ENCODE data around the gene ABCE1. TPM values are rescaled to one million over a fixed set of nuclear protein-coding genes. Genes with fewer than 3 reads are reported as not detected.

ABCE1 gene
- total RNA-seq, 1 donor from 2014 or later = 97.6 TPM

DNA sequence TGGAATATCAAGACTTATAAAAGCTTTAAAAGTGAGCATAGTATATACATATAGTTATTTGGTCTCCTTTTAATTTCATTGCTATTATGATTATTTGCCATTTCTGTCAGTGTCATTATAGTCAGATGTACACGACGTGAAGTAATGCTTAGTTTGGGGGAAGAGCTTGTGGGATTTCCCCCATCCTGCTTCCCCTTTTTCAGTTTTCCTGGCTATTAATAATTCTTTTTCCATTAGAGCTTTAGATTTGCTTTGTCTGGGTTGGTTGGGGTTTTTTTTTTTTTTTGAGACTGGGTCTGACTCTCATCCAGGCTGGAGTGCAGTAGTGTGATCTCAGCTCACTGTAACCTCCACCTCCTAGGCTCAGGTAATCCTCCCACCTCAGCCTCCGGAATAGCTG lies 5.4 kb downstream of the ABCE1 start:
- Histone ChIP-seq H3K4me3 (ENCODE audit: low read depth, low read length) (no peak overlapping the region), H3K36me3 (ENCODE audit: control insufficient read depth, insufficient read depth, low read length) (no peaks in the 10 kb centered on the region), H3K27me3 (ENCODE audit: control insufficient read depth, insufficient read depth, low read length) (no peaks in the 10 kb centered on the region)
- TF ChIP-seq, protein P1, sequence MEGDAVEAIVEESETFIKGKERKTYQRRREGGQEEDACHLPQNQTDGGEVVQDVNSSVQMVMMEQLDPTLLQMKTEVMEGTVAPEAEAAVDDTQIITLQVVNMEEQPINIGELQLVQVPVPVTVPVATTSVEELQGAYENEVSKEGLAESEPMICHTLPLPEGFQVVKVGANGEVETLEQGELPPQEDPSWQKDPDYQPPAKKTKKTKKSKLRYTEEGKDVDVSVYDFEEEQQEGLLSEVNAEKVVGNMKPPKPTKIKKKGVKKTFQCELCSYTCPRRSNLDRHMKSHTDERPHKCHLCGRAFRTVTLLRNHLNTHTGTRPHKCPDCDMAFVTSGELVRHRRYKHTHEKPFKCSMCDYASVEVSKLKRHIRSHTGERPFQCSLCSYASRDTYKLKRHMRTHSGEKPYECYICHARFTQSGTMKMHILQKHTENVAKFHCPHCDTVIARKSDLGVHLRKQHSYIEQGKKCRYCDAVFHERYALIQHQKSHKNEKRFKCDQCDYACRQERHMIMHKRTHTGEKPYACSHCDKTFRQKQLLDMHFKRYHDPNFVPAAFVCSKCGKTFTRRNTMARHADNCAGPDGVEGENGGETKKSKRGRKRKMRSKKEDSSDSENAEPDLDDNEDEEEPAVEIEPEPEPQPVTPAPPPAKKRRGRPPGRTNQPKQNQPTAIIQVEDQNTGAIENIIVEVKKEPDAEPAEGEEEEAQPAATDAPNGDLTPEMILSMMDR (IDR thresholded peaks at IDR 0.05; ENCODE audit: insufficient read depth, low read length, poor library complexity, severe bottlenecking) = no peak
- no peak for DNase-seq (ENCODE audit: low read depth)

DNA sequence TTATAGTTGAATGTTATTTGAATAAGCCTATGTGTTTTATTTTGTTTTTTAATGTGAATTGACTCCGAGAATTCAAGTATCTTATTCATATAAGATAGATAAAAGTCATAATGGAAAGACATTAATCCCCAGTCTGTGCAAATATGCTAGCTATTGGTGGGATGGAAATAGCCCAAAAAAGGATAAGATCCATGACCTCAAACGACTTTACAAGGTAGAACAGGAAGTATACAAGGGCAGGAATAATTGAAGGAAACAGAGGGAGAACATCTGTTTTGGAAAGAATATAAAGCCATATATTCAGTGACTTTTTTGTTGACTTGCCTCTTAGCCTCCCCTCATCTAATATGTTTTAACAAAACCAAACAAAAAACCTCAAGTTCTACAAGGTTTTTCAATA lies 9.0 kb downstream of the ABCE1 start:
- H3K27me3 ChIP-seq (ENCODE audit: control insufficient read depth, insufficient read depth, low read length) = no peaks in the 10 kb centered on the region
- no peak overlapping the region for H3K4me3 ChIP-seq (ENCODE audit: low read depth, low read length)
- DNase-seq (ENCODE audit: low read depth) = no peak
- TF ChIP-seq, protein P1 (IDR thresholded peaks at IDR 0.05; ENCODE audit: insufficient read depth, low read length, poor library complexity, severe bottlenecking) = no peak
- H3K36me3 ChIP-seq (ENCODE audit: control insufficient read depth, insufficient read depth, low read length) = no peaks in the 10 kb centered on the region

- no peaks in the 10 kb centered on the region for H3K27me3 ChIP-seq (ENCODE audit: control insufficient read depth, insufficient read depth, low read length)
- TF ChIP-seq, protein P1 (IDR thresholded peaks at IDR 0.05; ENCODE audit: insufficient read depth, low read length, poor library complexity, severe bottlenecking) = no peak
- H3K36me3 ChIP-seq (ENCODE audit: control insufficient read depth, insufficient read depth, low read length) = no peaks in the 10 kb centered on the region
- no peak overlapping the region for H3K4me3 ChIP-seq (ENCODE audit: low read depth, low read length)
- DNase-seq (ENCODE audit: low read depth) = no peak
Measured at GRCh38 chr4:145108128-145108527, 10.0 kb downstream of the ABCE1 start.

DNA sequence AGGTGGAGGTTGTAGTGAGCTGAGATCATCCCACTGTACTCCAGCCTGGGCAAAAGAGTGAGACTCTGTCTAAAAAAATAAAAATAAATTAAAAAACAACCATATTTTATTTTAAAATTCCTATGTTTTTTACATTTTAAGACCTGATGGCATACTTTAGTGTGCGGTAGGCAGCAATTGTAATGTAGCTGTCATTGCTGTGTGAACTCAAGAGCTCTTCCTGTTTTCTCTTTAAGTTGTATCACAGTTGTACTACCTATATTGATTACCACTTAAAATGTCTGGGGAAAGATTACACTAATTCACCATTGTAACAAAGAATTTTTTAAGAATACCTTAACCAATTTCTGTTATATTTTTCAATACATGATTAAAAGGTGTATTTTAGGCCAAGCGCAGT lies 27.3 kb downstream of the ABCE1 start:
- no peak for DNase-seq (ENCODE audit: low read depth)
- H3K4me3 ChIP-seq (ENCODE audit: low read depth, low read length) = no peak overlapping the region
- TF ChIP-seq, protein P1 (IDR thresholded peaks at IDR 0.05; ENCODE audit: insufficient read depth, low read length, poor library complexity, severe bottlenecking) = no peak

DNA sequence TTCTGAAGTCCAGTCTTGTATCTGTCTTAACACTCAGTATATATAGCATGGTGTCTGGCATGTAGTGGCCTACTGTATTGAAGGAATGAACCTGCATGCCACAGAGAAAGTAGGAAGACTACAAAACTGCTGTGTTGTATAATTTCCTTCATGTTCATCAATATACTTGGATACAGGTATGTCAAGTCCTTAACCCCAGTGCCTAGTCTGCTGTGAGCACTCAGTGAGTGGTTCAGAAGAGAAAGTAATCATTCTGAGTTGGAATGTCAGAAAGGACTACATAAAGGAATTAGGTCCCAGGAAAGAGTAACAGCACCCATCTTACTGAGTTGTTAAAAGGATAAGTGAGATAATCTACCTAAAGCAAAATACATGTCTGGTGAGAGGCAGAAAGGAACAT lies 32.0 kb downstream of the ABCE1 start:
- no peak for DNase-seq (ENCODE audit: low read depth)
- Histone ChIP-seq H3K36me3 (ENCODE audit: control insufficient read depth, insufficient read depth, low read length) (no peaks in the 10 kb centered on the region), H3K27me3 (ENCODE audit: control insufficient read depth, insufficient read depth, low read length) (no peaks in the 10 kb centered on the region), H3K4me3 (ENCODE audit: low read depth, low read length) (no peak overlapping the region)
- TF ChIP-seq, protein P1 (IDR thresholded peaks at IDR 0.05; ENCODE audit: insufficient read depth, low read length, poor library complexity, severe bottlenecking) = no peak

More for the DNA sequence above, 27.3 kb downstream of the ABCE1 start:
- no peaks in the 10 kb centered on the region for H3K27me3 ChIP-seq (ENCODE audit: control insufficient read depth, insufficient read depth, low read length)
- H3K36me3 ChIP-seq (ENCODE audit: control insufficient read depth, insufficient read depth, low read length) = no peaks in the 10 kb centered on the region

- no peak overlapping the region for H3K4me3 ChIP-seq (ENCODE audit: low read depth, low read length)
- TF ChIP-seq, protein P1 (IDR thresholded peaks at IDR 0.05; ENCODE audit: insufficient read depth, low read length, poor library complexity, severe bottlenecking) = no peak
- DNase-seq (ENCODE audit: low read depth) = no peak
- no peaks in the 10 kb centered on the region for H3K27me3 ChIP-seq (ENCODE audit: control insufficient read depth, insufficient read depth, low read length)
- H3K36me3 ChIP-seq (ENCODE audit: control insufficient read depth, insufficient read depth, low read length) = no peaks in the 10 kb centered on the region
Measured at GRCh38 chr4:145130788-145131399, 32.8 kb downstream of the ABCE1 start.

All from kidney epithelial cell (primary cell).